CD4-positive, alpha-beta T cell treated with Interleukin-2 at 100 ng/mL for 4 hours (primary cell): ENCODE data around the gene MBD5.
A peak's percentile ranks its signal among the peaks of the same experiment; 100 is the strongest.

Experiments used
- DNase-seq: peaks from one replicate; pipeline ENCODE4 v3.0.0-alpha.2; 2020; ENCODE audit warnings: low spot score

Gene MBD5

GRCh38 chr2:148479398-148479797 is 458.5 kb downstream of the MBD5 start:
- no peak for DNase-seq

GRCh38 chr2:148483665-148484064 is 462.8 kb downstream of the MBD5 start:
- DNase-seq: no peak

GRCh38 chr2:148484066-148484465 is 463.2 kb downstream of the MBD5 start:
- DNase-seq: no peak

- DNase-seq: no peak
Observed at GRCh38 chr2:148486655-148487054, 465.8 kb downstream of the MBD5 start.

- DNase-seq: no peak
Observed at GRCh38 chr2:148487439-148487838, 466.5 kb downstream of the MBD5 start.

- no peak for DNase-seq
Observed at GRCh38 chr2:148490840-148491439, 470.0 kb downstream of the MBD5 start.

- DNase-seq: no peak
Observed at GRCh38 chr2:148493822-148494563, 473.1 kb downstream of the MBD5 start.

GRCh38 chr2:148495586-148495985 is 474.7 kb downstream of the MBD5 start:
- DNase-seq: no peak

- no peak for DNase-seq
Observed at GRCh38 chr2:148501545-148501944, 480.7 kb downstream of the MBD5 start.

GRCh38 chr2:148503516-148503915 is 482.6 kb downstream of the MBD5 start:
- DNase-seq: no peak

GRCh38 chr2:148507970-148508369 is 487.1 kb downstream of the MBD5 start:
- DNase-seq: no peak

GRCh38 chr2:148508878-148509287 is 488.0 kb downstream of the MBD5 start:
- DNase-seq: no peak

- DNase-seq: peak; percentile 88
Observed at GRCh38 chr2:148509288-148509902, 488.5 kb downstream of the MBD5 start.

- DNase-seq: no peak
Observed at GRCh38 chr2:148511883-148512282, 491.0 kb downstream of the MBD5 start.

- DNase-seq: no peak
Observed at GRCh38 chr2:148512501-148512900, 491.6 kb downstream of the MBD5 start.

GRCh38 chr2:148513427-148513826 is 492.5 kb downstream of the MBD5 start:
- DNase-seq: no peak

GRCh38 chr2:148515120-148515519 is 494.2 kb downstream of the MBD5 start:
- DNase-seq: no peak

GRCh38 chr2:148515976-148516375 is 495.1 kb downstream of the MBD5 start:
- no peak for DNase-seq

GRCh38 chr2:148517296-148517695 is 496.4 kb downstream of the MBD5 start:
- DNase-seq: no peak

GRCh38 chr2:148517822-148518221 is 496.9 kb downstream of the MBD5 start:
- no peak for DNase-seq

- DNase-seq: no peak
Observed at GRCh38 chr2:148519013-148519412, 498.1 kb downstream of the MBD5 start.

GRCh38 chr2:148521181-148521580 is 500.3 kb downstream of the MBD5 start:
- no peak for DNase-seq

- DNase-seq: no peak
Observed at GRCh38 chr2:148523315-148523714, 502.4 kb downstream of the MBD5 start.
